Neural progenitor cell (in vitro differentiated cells): ENCODE results near the gene UCN. TPM values are rescaled to one million over a fixed set of nuclear protein-coding genes. Genes with fewer than 3 reads are reported as not detected.

Experiments used
- DNase-seq: peaks from one replicate; pipeline ENCODE4 v3.0.0-alpha.2; 2016; ENCODE audit warnings: low spot score
- H2AFZ ChIP-seq: fragments of 200-600 bp; sonication (generic); replicated peaks from 2 replicates; pipeline ENCODE4 v1.6.1; 2016; ENCODE audit warnings: antibody characterized with exemption
- H3F3A ChIP-seq: fragments of 200-600 bp; sonication (generic); 2 replicates; pipeline ENCODE4 v1.6.1; 2016; ENCODE audit warnings: antibody characterized with exemption, low read depth
- H3K27ac ChIP-seq: fragments of 200-600 bp; sonication (generic); 2 replicates; pipeline ENCODE4 v1.5.1; 2016; ENCODE audit warnings: mild to moderate bottlenecking
- H3K27me3 ChIP-seq: fragments of 200-600 bp; sonication (generic); 2 replicates; pipeline ENCODE4 v1.6.1; 2016; ENCODE audit warnings: mild to moderate bottlenecking, moderate library complexity
- H3K36me3 ChIP-seq: fragments of 200-600 bp; sonication (generic); 2 replicates; pipeline ENCODE4 v1.5.1; 2016
- H3K4me1 ChIP-seq: fragments of 200-600 bp; sonication (generic); 2 replicates; pipeline ENCODE4 v1.6.1; 2016; ENCODE audit warnings: mixed run types
- H3K4me2 ChIP-seq: fragments of 200-600 bp; sonication (generic); 2 replicates; pipeline ENCODE4 v1.6.1; 2016
- H3K4me3 ChIP-seq: fragments of 200-600 bp; sonication (generic); 2 replicates; pipeline ENCODE4 v1.5.1; 2016
- H3K79me2 ChIP-seq: fragments of 200-600 bp; sonication (generic); 2 replicates; pipeline ENCODE4 v1.6.1; 2016; ENCODE audit warnings: low read depth
- H3K9ac ChIP-seq: fragments of 200-600 bp; sonication (generic); 2 replicates; pipeline ENCODE4 v1.6.1; 2016
- H3K9me3 ChIP-seq: fragments of 200-600 bp; sonication (generic); 2 replicates; pipeline ENCODE4 v1.5.1; 2016; ENCODE audit warnings: low read depth
- H4K20me1 ChIP-seq: fragments of 200-600 bp; sonication (generic); 2 replicates; pipeline ENCODE4 v1.6.1; 2016; ENCODE audit warnings: low read depth
- H3K27ac Mint-ChIP-seq: 3 replicates; pipeline ENCODE4 v1.8.0; 2021; ENCODE audit warnings: mixed read lengths
- H3K27me3 Mint-ChIP-seq: 2 replicates; pipeline ENCODE4 v1.8.0; 2022; ENCODE audit warnings: low read depth, mild to moderate bottlenecking, inconsistent platforms, moderate library complexity, mixed read lengths; ENCODE audit not compliant: insufficient read depth
- H3K36me3 Mint-ChIP-seq: 3 replicates; pipeline ENCODE4 v1.8.0; 2021; ENCODE audit warnings: mixed read lengths
- H3K4me1 Mint-ChIP-seq: 3 replicates; pipeline ENCODE4 v1.8.0; 2021; ENCODE audit warnings: mixed read lengths
- H3K4me3 Mint-ChIP-seq: 3 replicates; pipeline ENCODE4 v1.8.0; 2021; ENCODE audit warnings: mild to moderate bottlenecking, moderate library complexity, mixed read lengths
- H3K9me3 Mint-ChIP-seq: 3 replicates; pipeline ENCODE4 v1.8.0; 2020; ENCODE audit warnings: mixed read lengths
- EZH2 ChIP-seq: fragments of 200-600 bp; sonication (generic); IDR thresholded peaks from 2 replicates; pipeline ENCODE4 v1.6.1; 2017; ENCODE audit warnings: antibody characterized with exemption, mild to moderate bottlenecking, moderate library complexity
- EZH2phosphoT487 ChIP-seq: fragments of 200-600 bp; sonication (generic); IDR thresholded peaks from 2 replicates; pipeline ENCODE4 v1.6.1; 2017; ENCODE audit warnings: antibody characterized with exemption
- total RNA-seq: library from RNA; depleted of rRNA; stranded (reverse); fragments of >200 nt; gene quantifications from 2 replicates; pipeline ENCODE4 v1.2.3, GENCODE V29; 2015; ENCODE audit warnings: low replicate concordance
- TF ChIP-seq, protein P1 (sequence below): fragments of 200-600 bp; sonication (generic); IDR thresholded peaks from 2 replicates; pipeline ENCODE4 v1.5.1; 2017; ENCODE audit warnings: antibody characterized with exemption, mild to moderate bottlenecking

Gene UCN
- total RNA-seq, 1 donor from 2014 or later: 0.56 TPM

DNA sequence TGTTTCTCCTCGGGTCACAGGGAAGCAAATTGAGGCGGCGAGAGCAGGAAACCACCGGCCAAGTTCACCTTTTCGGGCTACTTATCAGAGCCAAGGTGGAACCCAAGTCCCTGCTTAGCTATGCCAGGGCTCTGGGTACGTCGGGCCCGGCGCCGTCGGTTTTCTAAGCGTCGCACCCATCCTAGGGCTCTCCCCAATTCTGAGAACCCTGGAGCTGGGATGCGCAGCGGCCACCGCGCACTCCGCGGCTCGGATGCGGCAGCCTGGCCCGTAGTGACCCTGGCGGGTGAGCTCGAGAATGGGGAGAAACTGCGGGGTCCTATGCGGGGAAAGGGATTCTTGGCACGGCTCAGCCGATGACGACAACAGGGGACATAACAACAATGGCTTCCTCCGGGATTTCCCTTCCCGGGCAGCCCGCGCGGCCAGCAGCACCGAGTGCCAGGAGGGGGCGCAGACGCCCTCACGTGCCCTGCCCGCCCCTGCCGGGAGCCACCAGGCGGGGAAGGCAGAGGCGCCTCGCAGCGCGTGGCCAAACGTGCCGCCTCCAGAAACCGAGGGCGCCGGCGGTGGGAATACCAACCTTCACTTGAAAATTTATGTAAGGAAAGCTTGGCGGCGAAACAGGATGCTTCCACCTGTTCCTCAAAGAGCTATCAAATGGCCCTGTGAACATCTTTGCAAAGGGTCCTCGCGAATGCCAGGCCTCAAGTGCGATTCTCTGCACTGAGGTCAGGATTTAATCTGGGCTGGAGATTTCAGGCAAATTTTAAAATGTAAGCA is 43.3 kb downstream of the UCN start:
- TF ChIP-seq, protein P1, sequence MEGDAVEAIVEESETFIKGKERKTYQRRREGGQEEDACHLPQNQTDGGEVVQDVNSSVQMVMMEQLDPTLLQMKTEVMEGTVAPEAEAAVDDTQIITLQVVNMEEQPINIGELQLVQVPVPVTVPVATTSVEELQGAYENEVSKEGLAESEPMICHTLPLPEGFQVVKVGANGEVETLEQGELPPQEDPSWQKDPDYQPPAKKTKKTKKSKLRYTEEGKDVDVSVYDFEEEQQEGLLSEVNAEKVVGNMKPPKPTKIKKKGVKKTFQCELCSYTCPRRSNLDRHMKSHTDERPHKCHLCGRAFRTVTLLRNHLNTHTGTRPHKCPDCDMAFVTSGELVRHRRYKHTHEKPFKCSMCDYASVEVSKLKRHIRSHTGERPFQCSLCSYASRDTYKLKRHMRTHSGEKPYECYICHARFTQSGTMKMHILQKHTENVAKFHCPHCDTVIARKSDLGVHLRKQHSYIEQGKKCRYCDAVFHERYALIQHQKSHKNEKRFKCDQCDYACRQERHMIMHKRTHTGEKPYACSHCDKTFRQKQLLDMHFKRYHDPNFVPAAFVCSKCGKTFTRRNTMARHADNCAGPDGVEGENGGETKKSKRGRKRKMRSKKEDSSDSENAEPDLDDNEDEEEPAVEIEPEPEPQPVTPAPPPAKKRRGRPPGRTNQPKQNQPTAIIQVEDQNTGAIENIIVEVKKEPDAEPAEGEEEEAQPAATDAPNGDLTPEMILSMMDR: peak; percentile 78
- TF ChIP-seq EZH2 (peak; percentile 78), EZH2phosphoT487 (peak; percentile 15)
- H3K27me3 ChIP-seq: peaks cover 83% of the 10 kb centered on the region
- Mint-ChIP-seq H3K9me3 (peaks cover 4% of the 10 kb centered on the region), H3K4me1 (peaks cover 27% of the 10 kb centered on the region), H3K4me3 (peak overlapping the region; percentile 78), H3K27ac (no peak overlapping the region), H3K27me3 (peaks cover 39% of the 10 kb centered on the region), H3K36me3 (no peaks in the 10 kb centered on the region)
- peak; percentile 94 for DNase-seq
- H3K27ac ChIP-seq: no peak overlapping the region
- peak overlapping the region; percentile 58 for H3K4me3 ChIP-seq
- H3F3A ChIP-seq: peaks cover 26% of the 10 kb centered on the region
- no peak overlapping the region for H3K9ac ChIP-seq
- H3K9me3 ChIP-seq: no peaks in the 10 kb centered on the region
- peaks cover 10% of the 10 kb centered on the region for H4K20me1 ChIP-seq
- peak overlapping the region; percentile 96 for H2AFZ ChIP-seq
- H3K4me1 ChIP-seq: peaks cover 8% of the 10 kb centered on the region
- H3K4me2 ChIP-seq: peak overlapping the region; percentile 80
- no peaks in the 10 kb centered on the region for H3K79me2 ChIP-seq
- no peaks in the 10 kb centered on the region for H3K36me3 ChIP-seq

DNA sequence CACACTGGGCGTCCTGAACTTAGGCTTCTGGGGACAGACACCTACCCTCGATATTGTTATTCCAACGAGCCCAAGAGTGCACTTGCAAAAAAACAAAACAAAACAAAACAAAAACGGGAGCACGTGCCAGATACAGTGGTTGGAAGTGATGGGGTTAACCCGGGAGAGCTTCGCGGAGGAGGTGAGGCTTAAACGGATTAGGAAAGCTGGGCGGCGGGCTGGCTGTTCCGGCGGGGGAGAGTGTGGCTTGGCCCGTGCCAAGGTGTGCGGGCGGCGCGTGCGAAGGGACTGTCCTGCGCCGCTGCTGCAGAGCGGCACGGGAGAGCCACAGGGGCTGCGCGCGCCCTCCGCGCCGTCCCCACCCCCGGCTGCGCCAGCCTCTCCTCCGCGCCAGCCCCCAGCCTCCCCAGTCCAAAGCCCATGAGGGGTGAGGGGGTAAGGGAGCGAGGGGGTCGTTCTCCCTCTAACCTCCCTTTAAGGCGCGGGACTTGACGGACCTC is 43.9 kb downstream of the UCN start:
- Mint-ChIP-seq H3K36me3 (no peaks in the 10 kb centered on the region), H3K27me3 (peaks cover 41% of the 10 kb centered on the region), H3K4me1 (peaks cover 27% of the 10 kb centered on the region), H3K27ac (no peak overlapping the region), H3K9me3 (peaks cover 4% of the 10 kb centered on the region), H3K4me3 (peak overlapping the region; percentile 89)
- H3K4me2 ChIP-seq: peak overlapping the region; percentile 80
- TF ChIP-seq EZH2phosphoT487 (peak; percentile 92), EZH2 (peak; percentile 82)
- TF ChIP-seq, protein P1: no peak
- H3K36me3 ChIP-seq: no peaks in the 10 kb centered on the region
- no peaks in the 10 kb centered on the region for H3K79me2 ChIP-seq
- H4K20me1 ChIP-seq: peaks cover 10% of the 10 kb centered on the region
- H2AFZ ChIP-seq: peak overlapping the region; percentile 96
- H3K4me3 ChIP-seq: peak overlapping the region; percentile 58
- H3K27me3 ChIP-seq: peaks cover 83% of the 10 kb centered on the region
- no peak overlapping the region for H3K9ac ChIP-seq
- H3K4me1 ChIP-seq: peaks cover 8% of the 10 kb centered on the region
- H3F3A ChIP-seq: peaks cover 26% of the 10 kb centered on the region
- peak; percentile 58 for DNase-seq
- H3K9me3 ChIP-seq: no peaks in the 10 kb centered on the region
- no peak overlapping the region for H3K27ac ChIP-seq

DNA sequence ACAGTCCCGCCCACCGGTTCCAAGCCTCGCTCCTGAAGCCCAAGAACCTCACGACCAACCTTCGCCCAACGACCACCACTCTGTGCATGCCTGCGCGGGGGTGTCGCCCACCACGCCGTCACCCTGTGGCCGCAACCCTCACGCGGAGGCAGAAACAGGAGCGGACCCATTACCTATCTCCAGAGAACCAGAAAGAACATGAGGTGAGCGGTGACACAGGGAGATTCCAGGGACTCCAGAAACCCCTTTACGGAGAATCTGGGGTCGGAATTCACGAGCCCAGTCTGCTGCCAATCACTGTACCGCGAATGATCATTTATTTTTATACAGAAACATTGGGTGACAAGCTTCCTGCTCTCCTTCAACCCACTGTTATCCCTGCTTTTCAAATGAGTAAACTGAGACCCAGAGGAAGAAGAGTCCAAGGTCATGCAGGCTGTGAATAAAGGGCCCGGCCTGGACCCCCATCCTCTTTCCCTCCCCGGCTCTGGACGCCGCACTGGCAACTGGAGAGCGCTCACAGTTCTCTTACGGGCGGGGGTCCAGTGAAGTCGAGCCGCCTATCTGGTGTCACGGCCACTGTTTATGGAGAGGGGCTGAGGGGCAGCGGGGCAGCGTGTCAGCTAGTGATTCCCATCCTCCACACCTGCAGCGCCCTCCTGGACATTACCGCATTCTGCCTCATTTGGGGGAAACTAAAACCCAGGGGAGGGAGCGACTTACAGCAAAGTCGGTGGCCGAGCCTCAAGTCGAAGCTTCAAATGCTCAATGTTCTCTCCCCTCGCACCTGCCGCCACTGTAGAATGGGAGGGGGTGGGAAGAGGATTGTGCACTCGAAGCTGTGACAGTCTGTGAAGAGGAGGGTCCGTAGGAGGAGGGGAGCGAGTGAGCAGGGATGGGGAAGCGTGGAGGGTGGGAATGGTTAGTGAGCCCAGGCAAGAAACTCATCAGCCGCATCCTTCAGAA is 44.7 kb downstream of the UCN start:
- Histone ChIP-seq H4K20me1 (peaks cover 10% of the 10 kb centered on the region), H3K36me3 (no peaks in the 10 kb centered on the region), H3K27ac (no peak overlapping the region), H3K79me2 (no peaks in the 10 kb centered on the region), H3K9ac (no peak overlapping the region), H3K4me2 (peak overlapping the region; percentile 80), H3K4me1 (peaks cover 8% of the 10 kb centered on the region), H3K4me3 (peak overlapping the region; percentile 58), H2AFZ (no peak overlapping the region), H3F3A (peaks cover 26% of the 10 kb centered on the region), H3K27me3 (peaks cover 82% of the 10 kb centered on the region), H3K9me3 (no peaks in the 10 kb centered on the region)
- Mint-ChIP-seq H3K27me3 (peaks cover 41% of the 10 kb centered on the region), H3K36me3 (no peaks in the 10 kb centered on the region), H3K27ac (no peak overlapping the region), H3K4me1 (peaks cover 27% of the 10 kb centered on the region), H3K4me3 (peak overlapping the region; percentile 89), H3K9me3 (peaks cover 4% of the 10 kb centered on the region)
- TF ChIP-seq EZH2: peak; percentile 73
- TF ChIP-seq, protein P1: no peak
- TF ChIP-seq EZH2phosphoT487: peak; percentile 93
- DNase-seq: peak; percentile 42
